ENCODE results near the gene MEGF11. TPM values are rescaled to one million over a fixed set of nuclear protein-coding genes. Genes with fewer than 3 reads are reported as not detected.

MEGF11 gene
- total RNA-seq, 4 donors from 2014 or later: 2.4 to 8.5 (median 4.3) TPM

DNA sequence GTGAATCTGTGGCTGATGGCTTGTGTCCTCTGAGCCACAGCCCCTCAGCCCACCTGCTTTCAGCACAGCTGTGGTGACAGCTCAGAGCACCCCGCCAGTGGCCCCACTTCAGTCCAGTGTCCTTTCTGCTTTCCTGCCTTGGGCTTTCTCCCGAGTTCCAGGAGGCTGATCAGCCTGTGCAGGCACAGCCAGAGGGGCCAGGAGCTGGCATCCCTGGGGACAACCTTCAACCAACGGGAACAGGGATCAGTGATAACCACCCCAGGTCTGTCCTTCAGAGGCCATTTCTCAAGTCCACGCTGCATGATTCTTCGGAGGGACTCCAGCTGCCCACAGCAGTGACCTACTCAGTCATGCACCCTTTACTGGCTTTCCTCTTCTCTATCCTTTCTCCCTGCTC lies 217.6 kb downstream of the MEGF11 start:
- peaks cover 10% of the 10 kb centered on the region for H3K4me1 ChIP-seq
- no peak for TF ChIP-seq EP300 (IDR thresholded peaks at IDR 0.05)
- TF ChIP-seq POLR2AphosphoS5 (IDR thresholded peaks at IDR 0.05): no peak
- TF ChIP-seq POLR2A (IDR thresholded peaks at IDR 0.05): no peak
- TF ChIP-seq, protein P1, sequence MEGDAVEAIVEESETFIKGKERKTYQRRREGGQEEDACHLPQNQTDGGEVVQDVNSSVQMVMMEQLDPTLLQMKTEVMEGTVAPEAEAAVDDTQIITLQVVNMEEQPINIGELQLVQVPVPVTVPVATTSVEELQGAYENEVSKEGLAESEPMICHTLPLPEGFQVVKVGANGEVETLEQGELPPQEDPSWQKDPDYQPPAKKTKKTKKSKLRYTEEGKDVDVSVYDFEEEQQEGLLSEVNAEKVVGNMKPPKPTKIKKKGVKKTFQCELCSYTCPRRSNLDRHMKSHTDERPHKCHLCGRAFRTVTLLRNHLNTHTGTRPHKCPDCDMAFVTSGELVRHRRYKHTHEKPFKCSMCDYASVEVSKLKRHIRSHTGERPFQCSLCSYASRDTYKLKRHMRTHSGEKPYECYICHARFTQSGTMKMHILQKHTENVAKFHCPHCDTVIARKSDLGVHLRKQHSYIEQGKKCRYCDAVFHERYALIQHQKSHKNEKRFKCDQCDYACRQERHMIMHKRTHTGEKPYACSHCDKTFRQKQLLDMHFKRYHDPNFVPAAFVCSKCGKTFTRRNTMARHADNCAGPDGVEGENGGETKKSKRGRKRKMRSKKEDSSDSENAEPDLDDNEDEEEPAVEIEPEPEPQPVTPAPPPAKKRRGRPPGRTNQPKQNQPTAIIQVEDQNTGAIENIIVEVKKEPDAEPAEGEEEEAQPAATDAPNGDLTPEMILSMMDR (IDR thresholded peaks at IDR 0.05): no peak
- no peaks in the 10 kb centered on the region for H3K9me3 ChIP-seq
- WGBS: 78% methylated on average over 5 of the region's 5 CpGs
- H3K27me3 ChIP-seq: peaks cover 63% of the 10 kb centered on the region
- H3K36me3 ChIP-seq: no peaks in the 10 kb centered on the region
- H3K4me3 ChIP-seq: no peak overlapping the region
- H3K27ac ChIP-seq: no peak overlapping the region
- DNase-seq (ENCODE audit: low spot score in 2 of 2): no peak

DNA sequence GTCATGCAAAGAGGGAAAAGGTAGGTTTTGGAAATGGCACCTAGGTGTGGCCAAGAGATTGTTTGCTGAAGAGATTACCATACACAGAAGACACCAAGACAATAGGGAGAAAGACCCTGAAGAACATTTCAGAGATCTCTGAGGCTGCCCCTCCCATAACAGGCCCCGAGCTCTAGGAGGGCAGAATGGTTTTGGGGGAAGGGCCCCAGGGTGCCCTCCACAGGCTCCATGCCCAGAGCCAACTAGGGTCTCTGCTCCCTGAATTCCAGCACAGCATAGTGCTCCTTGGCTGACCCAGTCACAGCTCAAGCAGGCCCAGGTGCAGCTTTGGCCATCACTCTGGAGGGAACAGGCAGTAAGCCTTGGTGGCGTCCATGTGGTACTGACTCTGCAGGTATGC lies 220.4 kb downstream of the MEGF11 start:
- Histone ChIP-seq H3K27me3 (peaks cover 46% of the 10 kb centered on the region), H3K4me1 (no peaks in the 10 kb centered on the region), H3K9me3 (no peaks in the 10 kb centered on the region), H3K36me3 (no peaks in the 10 kb centered on the region), H3K27ac (no peak overlapping the region), H3K4me3 (no peak overlapping the region)
- TF ChIP-seq, protein P1 (IDR thresholded peaks at IDR 0.05): no peak
- TF ChIP-seq POLR2AphosphoS5 (IDR thresholded peaks at IDR 0.05) (no peak), POLR2A (IDR thresholded peaks at IDR 0.05) (no peak), EP300 (IDR thresholded peaks at IDR 0.05) (no peak)
- DNase-seq (ENCODE audit: low spot score in 2 of 2): no peak
- WGBS: 95% methylated on average over 2 of the region's 2 CpGs

- Histone ChIP-seq H3K36me3 (no peaks in the 10 kb centered on the region), H3K4me1 (no peaks in the 10 kb centered on the region), H3K4me3 (no peak overlapping the region), H3K27ac (no peak overlapping the region), H3K27me3 (peaks cover 38% of the 10 kb centered on the region), H3K9me3 (no peaks in the 10 kb centered on the region)
- DNase-seq (ENCODE audit: low spot score in 2 of 2): no peak
- no peak for TF ChIP-seq POLR2A (IDR thresholded peaks at IDR 0.05)
- TF ChIP-seq, protein P1 (IDR thresholded peaks at IDR 0.05): no peak
- TF ChIP-seq POLR2AphosphoS5 (IDR thresholded peaks at IDR 0.05): no peak
- no peak for TF ChIP-seq EP300 (IDR thresholded peaks at IDR 0.05)
- WGBS: 78% methylated on average over 1 of the region's 1 CpG
These were observed 221.5 kb downstream of the MEGF11 start for GRCh38 chr15:66032006-66032405.

DNA sequence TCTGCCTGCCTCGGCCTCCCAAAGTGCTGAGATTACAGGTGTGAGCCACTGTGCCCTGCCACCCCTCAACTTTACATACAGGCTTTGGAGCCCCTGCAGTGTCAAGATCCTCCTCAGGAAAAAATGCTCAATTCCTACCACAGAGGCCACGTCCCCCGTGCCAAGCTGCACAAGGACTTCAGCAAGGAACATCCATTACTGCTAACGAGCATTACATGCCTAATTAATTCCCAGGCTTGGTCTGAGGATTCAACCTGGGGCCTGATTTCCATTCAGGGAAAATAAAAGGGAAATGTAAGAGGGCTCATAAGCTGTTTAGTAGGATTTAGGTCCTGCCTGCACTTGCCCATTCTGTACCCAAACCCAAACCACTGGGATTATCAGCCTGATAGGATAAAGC lies 222.9 kb downstream of the MEGF11 start:
- Histone ChIP-seq H3K4me3 (no peak overlapping the region), H3K27ac (no peak overlapping the region), H3K4me1 (no peaks in the 10 kb centered on the region), H3K9me3 (no peaks in the 10 kb centered on the region), H3K27me3 (peaks cover 27% of the 10 kb centered on the region), H3K36me3 (no peaks in the 10 kb centered on the region)
- WGBS: 89% methylated on average over 4 of the region's 4 CpGs
- TF ChIP-seq EP300 (IDR thresholded peaks at IDR 0.05): no peak
- no peak for TF ChIP-seq POLR2AphosphoS5 (IDR thresholded peaks at IDR 0.05)
- TF ChIP-seq POLR2A (IDR thresholded peaks at IDR 0.05): no peak
- TF ChIP-seq, protein P1 (IDR thresholded peaks at IDR 0.05): no peak
- no peak for DNase-seq (ENCODE audit: low spot score in 2 of 2)

GRCh38 chr15:66029650-66030049 lies 223.9 kb downstream of the MEGF11 start:
- TF ChIP-seq, protein P1 (IDR thresholded peaks at IDR 0.05): no peak
- no peak for TF ChIP-seq POLR2A (IDR thresholded peaks at IDR 0.05)
- no peak for TF ChIP-seq POLR2AphosphoS5 (IDR thresholded peaks at IDR 0.05)
- no peak for TF ChIP-seq EP300 (IDR thresholded peaks at IDR 0.05)
- Histone ChIP-seq H3K9me3 (no peaks in the 10 kb centered on the region), H3K4me3 (no peak overlapping the region), H3K36me3 (no peaks in the 10 kb centered on the region), H3K27me3 (peaks cover 22% of the 10 kb centered on the region), H3K4me1 (peaks cover 5% of the 10 kb centered on the region), H3K27ac (no peak overlapping the region)
- 83% methylated on average over 5 of the region's 5 CpGs for WGBS
- DNase-seq (ENCODE audit: low spot score in 2 of 2): no peak
